ENCODE data around the gene TPP2.

DNA sequence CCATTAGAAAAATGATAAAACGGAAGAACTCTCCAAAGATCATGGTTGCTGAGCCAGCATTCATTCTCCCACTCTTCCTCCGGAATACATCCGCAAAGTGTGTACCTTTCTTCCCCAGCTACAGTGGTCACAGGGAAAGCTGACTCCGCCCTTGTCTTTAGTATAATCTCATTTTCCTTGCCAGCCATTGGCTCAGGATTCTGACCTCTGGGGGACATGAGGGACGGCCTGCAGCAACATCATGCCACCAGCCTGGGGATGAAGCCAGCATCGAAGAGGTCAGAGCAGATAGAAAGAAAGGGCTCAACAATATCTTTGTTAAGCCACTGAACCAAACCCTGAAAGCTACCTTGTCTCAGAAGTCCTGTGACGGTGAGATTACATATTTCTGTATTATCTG, 46.3 kb upstream of the TPP2 start:
- TF ChIP-seq CTCF (conservative IDR thresholded peaks at IDR 0.05) (no peak), EZH2 (IDR thresholded peaks at IDR 0.05; ENCODE audit: low read depth) (no peak)
